ENCODE results near the gene LKAAEAR1. TPM values are rescaled to one million over a fixed set of nuclear protein-coding genes. Genes with fewer than 3 reads are reported as not detected.

LKAAEAR1 gene
- total and polyA plus RNA-seq, 2 of the 13 experiments (the other 11 are each of a cell fraction or from before 2014, with no cell fraction given), result not detected

DNA sequence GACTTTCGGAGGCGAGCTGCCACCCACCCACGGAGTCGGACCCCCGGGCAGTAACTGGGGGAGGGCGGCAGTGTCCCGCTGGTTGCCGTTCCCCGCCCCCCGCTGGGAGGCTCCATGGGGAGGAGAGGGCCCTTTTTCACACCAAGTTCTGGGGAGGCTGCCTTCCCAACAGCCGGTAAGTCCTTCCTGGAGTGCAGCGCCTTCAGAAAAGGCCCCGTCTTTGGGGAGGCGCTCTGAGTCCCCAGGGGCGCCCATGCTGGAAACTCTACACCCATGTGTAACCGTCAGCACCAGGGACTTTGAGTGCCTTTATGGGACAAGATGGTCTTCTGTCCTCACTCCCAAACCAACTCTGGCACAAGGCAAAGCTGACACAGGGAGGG, 34.3 kb downstream of the LKAAEAR1 start (continued):
- TF ChIP-seq, protein P1, sequence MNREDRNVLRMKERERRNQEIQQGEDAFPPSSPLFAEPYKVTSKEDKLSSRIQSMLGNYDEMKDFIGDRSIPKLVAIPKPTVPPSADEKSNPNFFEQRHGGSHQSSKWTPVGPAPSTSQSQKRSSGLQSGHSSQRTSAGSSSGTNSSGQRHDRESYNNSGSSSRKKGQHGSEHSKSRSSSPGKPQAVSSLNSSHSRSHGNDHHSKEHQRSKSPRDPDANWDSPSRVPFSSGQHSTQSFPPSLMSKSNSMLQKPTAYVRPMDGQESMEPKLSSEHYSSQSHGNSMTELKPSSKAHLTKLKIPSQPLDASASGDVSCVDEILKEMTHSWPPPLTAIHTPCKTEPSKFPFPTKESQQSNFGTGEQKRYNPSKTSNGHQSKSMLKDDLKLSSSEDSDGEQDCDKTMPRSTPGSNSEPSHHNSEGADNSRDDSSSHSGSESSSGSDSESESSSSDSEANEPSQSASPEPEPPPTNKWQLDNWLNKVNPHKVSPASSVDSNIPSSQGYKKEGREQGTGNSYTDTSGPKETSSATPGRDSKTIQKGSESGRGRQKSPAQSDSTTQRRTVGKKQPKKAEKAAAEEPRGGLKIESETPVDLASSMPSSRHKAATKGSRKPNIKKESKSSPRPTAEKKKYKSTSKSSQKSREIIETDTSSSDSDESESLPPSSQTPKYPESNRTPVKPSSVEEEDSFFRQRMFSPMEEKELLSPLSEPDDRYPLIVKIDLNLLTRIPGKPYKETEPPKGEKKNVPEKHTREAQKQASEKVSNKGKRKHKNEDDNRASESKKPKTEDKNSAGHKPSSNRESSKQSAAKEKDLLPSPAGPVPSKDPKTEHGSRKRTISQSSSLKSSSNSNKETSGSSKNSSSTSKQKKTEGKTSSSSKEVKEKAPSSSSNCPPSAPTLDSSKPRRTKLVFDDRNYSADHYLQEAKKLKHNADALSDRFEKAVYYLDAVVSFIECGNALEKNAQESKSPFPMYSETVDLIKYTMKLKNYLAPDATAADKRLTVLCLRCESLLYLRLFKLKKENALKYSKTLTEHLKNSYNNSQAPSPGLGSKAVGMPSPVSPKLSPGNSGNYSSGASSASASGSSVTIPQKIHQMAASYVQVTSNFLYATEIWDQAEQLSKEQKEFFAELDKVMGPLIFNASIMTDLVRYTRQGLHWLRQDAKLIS (CRISPR knock-in tag; IDR thresholded peaks at IDR 0.05), result no peak
- no peak; the same call in 1 of the 2 replicates for TF ChIP-seq ZNF816 (CRISPR knock-in tag; IDR thresholded peaks at IDR 0.05; ENCODE audit: borderline replicate concordance)
- TF ChIP-seq REPIN1 (CRISPR knock-in tag; IDR thresholded peaks at IDR 0.05; ENCODE audit: borderline replicate concordance, low read depth), result no peak
- TF ChIP-seq, protein P2, sequence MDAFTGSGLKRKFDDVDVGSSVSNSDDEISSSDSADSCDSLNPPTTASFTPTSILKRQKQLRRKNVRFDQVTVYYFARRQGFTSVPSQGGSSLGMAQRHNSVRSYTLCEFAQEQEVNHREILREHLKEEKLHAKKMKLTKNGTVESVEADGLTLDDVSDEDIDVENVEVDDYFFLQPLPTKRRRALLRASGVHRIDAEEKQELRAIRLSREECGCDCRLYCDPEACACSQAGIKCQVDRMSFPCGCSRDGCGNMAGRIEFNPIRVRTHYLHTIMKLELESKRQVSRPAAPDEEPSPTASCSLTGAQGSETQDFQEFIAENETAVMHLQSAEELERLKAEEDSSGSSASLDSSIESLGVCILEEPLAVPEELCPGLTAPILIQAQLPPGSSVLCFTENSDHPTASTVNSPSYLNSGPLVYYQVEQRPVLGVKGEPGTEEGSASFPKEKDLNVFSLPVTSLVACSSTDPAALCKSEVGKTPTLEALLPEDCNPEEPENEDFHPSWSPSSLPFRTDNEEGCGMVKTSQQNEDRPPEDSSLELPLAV (CRISPR knock-in tag; conservative IDR thresholded peaks at IDR 0.05; ENCODE audit: low read depth), result no peak
- TF ChIP-seq, protein P3, sequence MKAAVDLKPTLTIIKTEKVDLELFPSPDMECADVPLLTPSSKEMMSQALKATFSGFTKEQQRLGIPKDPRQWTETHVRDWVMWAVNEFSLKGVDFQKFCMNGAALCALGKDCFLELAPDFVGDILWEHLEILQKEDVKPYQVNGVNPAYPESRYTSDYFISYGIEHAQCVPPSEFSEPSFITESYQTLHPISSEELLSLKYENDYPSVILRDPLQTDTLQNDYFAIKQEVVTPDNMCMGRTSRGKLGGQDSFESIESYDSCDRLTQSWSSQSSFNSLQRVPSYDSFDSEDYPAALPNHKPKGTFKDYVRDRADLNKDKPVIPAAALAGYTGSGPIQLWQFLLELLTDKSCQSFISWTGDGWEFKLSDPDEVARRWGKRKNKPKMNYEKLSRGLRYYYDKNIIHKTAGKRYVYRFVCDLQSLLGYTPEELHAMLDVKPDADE (CRISPR knock-in tag; IDR thresholded peaks at IDR 0.05), result no peak
- TF ChIP-seq ZNF775 (CRISPR knock-in tag; IDR thresholded peaks at IDR 0.05; ENCODE audit: borderline replicate concordance), result peak; percentile 60; the same call in 1 of the 2 replicates
- peak; percentile 77; the same call in 1 of the 2 replicates for TF ChIP-seq ZNF34 (CRISPR knock-in tag; IDR thresholded peaks at IDR 0.05; ENCODE audit: borderline replicate concordance)
- TF ChIP-seq ZNF556 (CRISPR knock-in tag; IDR thresholded peaks at IDR 0.05; ENCODE audit: borderline replicate concordance), result no peak
- no peak for TF ChIP-seq TBP (CRISPR knock-in tag; IDR thresholded peaks at IDR 0.05)
- TF ChIP-seq ZNF740 (CRISPR knock-in tag; IDR thresholded peaks at IDR 0.05), result 0 out of 2 replicates have a peak, but pooled peaks have one; percentile 62
- TF ChIP-seq IRF1 (CRISPR knock-in tag; IDR thresholded peaks at IDR 0.05; ENCODE audit: low read depth), result no peak
- TF ChIP-seq, protein P4, sequence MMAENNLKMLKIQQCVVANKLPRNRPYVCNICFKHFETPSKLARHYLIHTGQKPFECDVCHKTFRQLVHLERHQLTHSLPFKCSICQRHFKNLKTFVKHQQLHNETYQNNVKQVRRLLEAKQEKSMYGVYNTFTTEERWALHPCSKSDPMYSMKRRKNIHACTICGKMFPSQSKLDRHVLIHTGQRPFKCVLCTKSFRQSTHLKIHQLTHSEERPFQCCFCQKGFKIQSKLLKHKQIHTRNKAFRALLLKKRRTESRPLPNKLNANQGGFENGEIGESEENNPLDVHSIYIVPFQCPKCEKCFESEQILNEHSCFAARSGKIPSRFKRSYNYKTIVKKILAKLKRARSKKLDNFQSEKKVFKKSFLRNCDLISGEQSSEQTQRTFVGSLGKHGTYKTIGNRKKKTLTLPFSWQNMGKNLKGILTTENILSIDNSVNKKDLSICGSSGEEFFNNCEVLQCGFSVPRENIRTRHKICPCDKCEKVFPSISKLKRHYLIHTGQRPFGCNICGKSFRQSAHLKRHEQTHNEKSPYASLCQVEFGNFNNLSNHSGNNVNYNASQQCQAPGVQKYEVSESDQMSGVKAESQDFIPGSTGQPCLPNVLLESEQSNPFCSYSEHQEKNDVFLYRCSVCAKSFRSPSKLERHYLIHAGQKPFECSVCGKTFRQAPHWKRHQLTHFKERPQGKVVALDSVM (CRISPR knock-in tag; IDR thresholded peaks at IDR 0.05), result peak; percentile 82
- no peak for TF ChIP-seq KDM1A (CRISPR knock-in tag; IDR thresholded peaks at IDR 0.05)
- no peak for TF ChIP-seq ZNF607 (CRISPR knock-in tag; IDR thresholded peaks at IDR 0.05; ENCODE audit: borderline replicate concordance)
- TF ChIP-seq, protein P5, sequence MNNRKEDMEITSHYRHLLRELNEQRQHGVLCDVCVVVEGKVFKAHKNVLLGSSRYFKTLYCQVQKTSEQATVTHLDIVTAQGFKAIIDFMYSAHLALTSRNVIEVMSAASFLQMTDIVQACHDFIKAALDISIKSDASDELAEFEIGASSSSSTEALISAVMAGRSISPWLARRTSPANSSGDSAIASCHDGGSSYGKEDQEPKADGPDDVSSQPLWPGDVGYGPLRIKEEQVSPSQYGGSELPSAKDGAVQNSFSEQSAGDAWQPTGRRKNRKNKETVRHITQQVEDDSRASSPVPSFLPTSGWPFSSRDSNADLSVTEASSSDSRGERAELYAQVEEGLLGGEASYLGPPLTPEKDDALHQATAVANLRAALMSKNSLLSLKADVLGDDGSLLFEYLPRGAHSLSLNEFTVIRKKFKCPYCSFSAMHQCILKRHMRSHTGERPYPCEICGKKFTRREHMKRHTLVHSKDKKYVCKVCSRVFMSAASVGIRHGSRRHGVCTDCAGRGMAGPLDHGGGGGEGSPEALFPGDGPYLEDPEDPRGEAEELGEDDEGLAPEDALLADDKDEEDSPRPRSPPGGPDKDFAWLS (CRISPR knock-in tag; IDR thresholded peaks at IDR 0.05; ENCODE audit: borderline replicate concordance), result 0 out of 2 replicates have a peak, but pooled peaks have one; percentile 65
- no peak for TF ChIP-seq RNF2 (conservative IDR thresholded peaks at IDR 0.05; ENCODE audit: low read depth)
- TF ChIP-seq KAT8 (CRISPR knock-in tag; IDR thresholded peaks at IDR 0.05), result no peak
- peak; percentile 62; the same call in 1 of the 2 replicates for TF ChIP-seq HIVEP1 (CRISPR knock-in tag; IDR thresholded peaks at IDR 0.05)

Data from HepG2 (cell line).